IPS DF 6.9 (cell line): ENCODE measurements around the gene PTPN14.

Source experiments
- DNase-seq: peaks from one replicate; pipeline ENCODE4 v3.0.0-alpha.2; 2013; ENCODE audit warnings: low read depth, low spot score
- H3K27ac ChIP-seq: one replicate; pipeline ENCODE4 v1.5.1; 2013; ENCODE audit warnings: low read length, control low read depth
- H3K27me3 ChIP-seq: 2 replicates; pipeline ENCODE4 v1.6.1; 2013; ENCODE audit warnings: mild to moderate bottlenecking, low read length; ENCODE audit not compliant: control insufficient read depth, insufficient read depth
- H3K36me3 ChIP-seq: 2 replicates; pipeline ENCODE4 v1.6.1; 2013; ENCODE audit warnings: low read length; ENCODE audit not compliant: control insufficient read depth, insufficient read depth
- H3K4me1 ChIP-seq: 2 replicates; pipeline ENCODE4 v1.6.1; 2013; ENCODE audit warnings: low read length; ENCODE audit not compliant: control insufficient read depth, insufficient read depth
- H3K4me3 ChIP-seq: 2 replicates; pipeline ENCODE4 v1.5.1; 2013; ENCODE audit warnings: mild to moderate bottlenecking, low read length
- H3K9me3 ChIP-seq: 2 replicates; pipeline ENCODE4 v1.6.1; 2013; ENCODE audit warnings: low read length, inconsistent platforms; ENCODE audit not compliant: control insufficient read depth, insufficient read depth
- WGBS: extraction: QIAGEN DNeasy Blood & Tissue Kit; methylation state at CpG from one replicate; pipeline ENCODE4 v1.1.7; 2013; ENCODE audit warnings: mixed read lengths, missing lambda C conversion rate; ENCODE audit not compliant: insufficient read length, insufficient coverage; 5-methylcytosine and 5-hydroxymethylcytosine counted together

The PTPN14 gene

GRCh38 chr1:214520544-214521165 lies 30.7 kb downstream of the PTPN14 start:
- Histone ChIP-seq H3K27ac (no peak overlapping the region), H3K4me1 (peaks cover 4% of the 10 kb centered on the region; the same call in 1 of the 2 replicates), H3K4me3 (no peak overlapping the region), H3K36me3 (no peaks in the 10 kb centered on the region), H3K9me3 (no peaks in the 10 kb centered on the region), H3K27me3 (no peaks in the 10 kb centered on the region)
- DNase-seq, result no peak
- no CpG with 5 or more reads among the region's 3 CpGs for WGBS

GRCh38 chr1:214518361-214518760 lies 33.0 kb downstream of the PTPN14 start:
- H3K36me3 ChIP-seq, result no peaks in the 10 kb centered on the region
- H3K9me3 ChIP-seq, result no peaks in the 10 kb centered on the region
- no peak for DNase-seq
- H3K4me1 ChIP-seq, result peaks cover 5% of the 10 kb centered on the region
- H3K27ac ChIP-seq, result no peak overlapping the region
- H3K27me3 ChIP-seq, result no peaks in the 10 kb centered on the region
- no peak overlapping the region for H3K4me3 ChIP-seq

GRCh38 chr1:214516434-214517326 lies 34.7 kb downstream of the PTPN14 start:
- Histone ChIP-seq H3K4me3 (no peak overlapping the region), H3K27me3 (no peaks in the 10 kb centered on the region), H3K9me3 (no peaks in the 10 kb centered on the region), H3K27ac (no peak overlapping the region), H3K36me3 (no peaks in the 10 kb centered on the region), H3K4me1 (peaks cover 5% of the 10 kb centered on the region)
- no peak for DNase-seq
- WGBS, result no CpG with 5 or more reads among the region's 6 CpGs

- Histone ChIP-seq H3K9me3 (no peaks in the 10 kb centered on the region; the same call in 1 of the 2 replicates), H3K4me3 (no peak overlapping the region), H3K36me3 (no peaks in the 10 kb centered on the region), H3K4me1 (peaks cover 5% of the 10 kb centered on the region), H3K27ac (no peak overlapping the region), H3K27me3 (no peaks in the 10 kb centered on the region)
- no peak for DNase-seq
- WGBS, result no CpG with 5 or more reads among the region's 3 CpGs
Observed at GRCh38 chr1:214515544-214516433, 35.6 kb downstream of the PTPN14 start.

GRCh38 chr1:214514819-214515383 lies 36.5 kb downstream of the PTPN14 start:
- H3K36me3 ChIP-seq, result no peaks in the 10 kb centered on the region; the same call in 1 of the 2 replicates
- H3K4me3 ChIP-seq, result no peak overlapping the region
- no peak for DNase-seq
- no peak overlapping the region for H3K27ac ChIP-seq
- peaks cover 5% of the 10 kb centered on the region for H3K4me1 ChIP-seq
- H3K9me3 ChIP-seq, result no peaks in the 10 kb centered on the region; the same call in 1 of the 2 replicates
- no peaks in the 10 kb centered on the region for H3K27me3 ChIP-seq
- no CpG with 5 or more reads among the region's 8 CpGs for WGBS

GRCh38 chr1:214514032-214514818 lies 37.2 kb downstream of the PTPN14 start:
- Histone ChIP-seq H3K9me3 (no peaks in the 10 kb centered on the region; the same call in 1 of the 2 replicates), H3K4me1 (peaks cover 5% of the 10 kb centered on the region), H3K27ac (no peak overlapping the region), H3K27me3 (no peaks in the 10 kb centered on the region), H3K36me3 (no peaks in the 10 kb centered on the region; the same call in 1 of the 2 replicates), H3K4me3 (no peak overlapping the region)
- no peak for DNase-seq
- no CpG with 5 or more reads among the region's 9 CpGs for WGBS

- no peaks in the 10 kb centered on the region; the same call in 1 of the 2 replicates for H3K9me3 ChIP-seq
- no peaks in the 10 kb centered on the region; the same call in 1 of the 2 replicates for H3K36me3 ChIP-seq
- no peak for DNase-seq
- H3K27me3 ChIP-seq, result no peaks in the 10 kb centered on the region
- H3K4me3 ChIP-seq, result no peak overlapping the region
- WGBS, result no CpG with 5 or more reads among the region's 5 CpGs
- no peak overlapping the region for H3K27ac ChIP-seq
- H3K4me1 ChIP-seq, result peaks cover 5% of the 10 kb centered on the region
Observed at GRCh38 chr1:214513394-214513793, 38.0 kb downstream of the PTPN14 start.

- WGBS, result no CpG with 5 or more reads among the region's 1 CpG
- no peak overlapping the region for H3K27ac ChIP-seq
- peaks cover 3% of the 10 kb centered on the region for H3K4me1 ChIP-seq
- H3K36me3 ChIP-seq, result no peaks in the 10 kb centered on the region; the same call in 1 of the 2 replicates
- H3K27me3 ChIP-seq, result no peaks in the 10 kb centered on the region
- H3K9me3 ChIP-seq, result no peaks in the 10 kb centered on the region; the same call in 1 of the 2 replicates
- no peak overlapping the region for H3K4me3 ChIP-seq
- DNase-seq, result no peak
Observed at GRCh38 chr1:214511639-214511998, 39.8 kb downstream of the PTPN14 start.

- Histone ChIP-seq H3K9me3 (no peaks in the 10 kb centered on the region; the same call in 1 of the 2 replicates), H3K27ac (no peak overlapping the region), H3K4me1 (peaks cover 3% of the 10 kb centered on the region), H3K27me3 (no peaks in the 10 kb centered on the region), H3K4me3 (no peak overlapping the region), H3K36me3 (no peaks in the 10 kb centered on the region; the same call in 1 of the 2 replicates)
- no peak for DNase-seq
- 100% methylated on average over 2 of the region's 6 CpGs for WGBS
Observed at GRCh38 chr1:214510914-214511638, 40.3 kb downstream of the PTPN14 start.
